DOHH2 (cell line): Measurements from ENCODE around the gene ATP8B4.

Experiments used
- H3F3A ChIP-seq: fragments of 200-600 bp; sonication (generic), shearing (Covaris generic); 2 replicates; pipeline ENCODE4 v1.6.0; 2016; ENCODE audit warnings: antibody characterized with exemption, mild to moderate bottlenecking; ENCODE audit not compliant: control insufficient read depth, insufficient read depth
- H3K27ac ChIP-seq: fragments of 200-600 bp; sonication (generic); 2 replicates; pipeline ENCODE4 v1.5.1; 2014; ENCODE audit warnings: low read depth, mild to moderate bottlenecking, low read length, moderate library complexity
- H3K27me3 ChIP-seq: fragments of 200-600 bp; sonication (generic); 2 replicates; pipeline ENCODE4 v1.6.1; 2014; ENCODE audit warnings: mild to moderate bottlenecking, low read length, mixed read lengths; ENCODE audit not compliant: control insufficient read depth
- H3K36me3 ChIP-seq: fragments of 200-600 bp; sonication (generic); 2 replicates; pipeline ENCODE4 v1.6.1; 2014; ENCODE audit warnings: mild to moderate bottlenecking, low read length, moderate library complexity, mixed read lengths; ENCODE audit not compliant: control insufficient read depth
- H3K4me1 ChIP-seq: fragments of 200-600 bp; sonication (generic); 2 replicates; pipeline ENCODE4 v1.6.1; 2014; ENCODE audit warnings: mild to moderate bottlenecking, low read length, mixed read lengths; ENCODE audit not compliant: control insufficient read depth
- H3K4me2 ChIP-seq: fragments of 200-600 bp; sonication (generic); 2 replicates; pipeline ENCODE4 v1.6.0; 2014; ENCODE audit warnings: mild to moderate bottlenecking, low read length, moderate library complexity
- H3K4me3 ChIP-seq: fragments of 200-600 bp; sonication (generic); 2 replicates; pipeline ENCODE4 v1.5.1; 2014; ENCODE audit warnings: mild to moderate bottlenecking, low read length, mixed read lengths
- H3K79me2 ChIP-seq: fragments of 200-600 bp; sonication (generic); 2 replicates; pipeline ENCODE4 v1.6.1; 2014; ENCODE audit warnings: mild to moderate bottlenecking, low read length, mixed read lengths; ENCODE audit not compliant: control insufficient read depth
- H3K9me2 ChIP-seq: fragments of 200-600 bp; sonication (generic); replicated peaks from 2 replicates; pipeline ENCODE4 v1.6.1; 2014; ENCODE audit warnings: mild to moderate bottlenecking, low read length, mixed read lengths; ENCODE audit not compliant: control insufficient read depth
- H3K9me3 ChIP-seq: fragments of 200-600 bp; sonication (generic); 2 replicates; pipeline ENCODE4 v1.6.1; 2014; ENCODE audit warnings: antibody characterized with exemption, low read length, mixed read lengths; ENCODE audit not compliant: control insufficient read depth, insufficient read depth
- H4K20me1 ChIP-seq: fragments of 200-600 bp; sonication (generic); 2 replicates; pipeline ENCODE4 v1.6.0; 2014; ENCODE audit warnings: low read depth, mild to moderate bottlenecking, antibody characterized with exemption, low read length, moderate library complexity; ENCODE audit not compliant: control insufficient read depth, insufficient read depth
- EZH2phosphoT487 ChIP-seq: fragments of 200-600 bp; sonication (generic); IDR thresholded peaks from 2 replicates; pipeline ENCODE4 v1.6.1; 2017; ENCODE audit warnings: borderline replicate concordance, mild to moderate bottlenecking, antibody characterized with exemption, low read length, moderate library complexity, mixed read lengths
- TF ChIP-seq, protein P1 (sequence below): fragments of 200-600 bp; sonication (generic); IDR thresholded peaks from one replicate; pipeline ENCODE4 v1.5.1; 2014; ENCODE audit warnings: antibody characterized with exemption, mild to moderate bottlenecking, low read depth, low read length; ENCODE audit not compliant: poor library complexity, severe bottlenecking

The ATP8B4 gene

DNA sequence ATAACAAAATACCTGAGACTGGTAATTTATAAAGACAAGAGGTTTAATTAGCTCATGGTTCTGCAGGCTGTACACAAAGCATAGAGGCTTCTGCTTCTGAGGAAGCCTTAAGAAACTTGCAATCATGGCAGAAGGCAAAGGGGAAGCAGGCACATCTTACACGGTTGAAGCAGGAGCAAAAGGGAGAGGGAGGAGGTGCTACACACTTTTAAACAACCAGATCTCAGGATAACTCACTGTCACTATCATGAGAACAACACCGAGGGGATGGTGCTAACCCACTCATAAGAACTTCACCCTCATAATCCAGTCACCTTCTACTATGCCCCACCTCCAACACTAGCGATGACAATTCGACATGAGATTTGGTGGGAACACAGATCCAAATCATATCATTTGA lies 54.4 kb downstream of the ATP8B4 start:
- peaks cover 16% of the 10 kb centered on the region for H3K27me3 ChIP-seq
- H3K9me2 ChIP-seq, result no peaks in the 10 kb centered on the region
- TF ChIP-seq, protein P1, sequence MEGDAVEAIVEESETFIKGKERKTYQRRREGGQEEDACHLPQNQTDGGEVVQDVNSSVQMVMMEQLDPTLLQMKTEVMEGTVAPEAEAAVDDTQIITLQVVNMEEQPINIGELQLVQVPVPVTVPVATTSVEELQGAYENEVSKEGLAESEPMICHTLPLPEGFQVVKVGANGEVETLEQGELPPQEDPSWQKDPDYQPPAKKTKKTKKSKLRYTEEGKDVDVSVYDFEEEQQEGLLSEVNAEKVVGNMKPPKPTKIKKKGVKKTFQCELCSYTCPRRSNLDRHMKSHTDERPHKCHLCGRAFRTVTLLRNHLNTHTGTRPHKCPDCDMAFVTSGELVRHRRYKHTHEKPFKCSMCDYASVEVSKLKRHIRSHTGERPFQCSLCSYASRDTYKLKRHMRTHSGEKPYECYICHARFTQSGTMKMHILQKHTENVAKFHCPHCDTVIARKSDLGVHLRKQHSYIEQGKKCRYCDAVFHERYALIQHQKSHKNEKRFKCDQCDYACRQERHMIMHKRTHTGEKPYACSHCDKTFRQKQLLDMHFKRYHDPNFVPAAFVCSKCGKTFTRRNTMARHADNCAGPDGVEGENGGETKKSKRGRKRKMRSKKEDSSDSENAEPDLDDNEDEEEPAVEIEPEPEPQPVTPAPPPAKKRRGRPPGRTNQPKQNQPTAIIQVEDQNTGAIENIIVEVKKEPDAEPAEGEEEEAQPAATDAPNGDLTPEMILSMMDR, result no peak
- TF ChIP-seq EZH2phosphoT487, result no peak
- no peak overlapping the region for H3K27ac ChIP-seq
- no peaks in the 10 kb centered on the region for H3F3A ChIP-seq
- no peak overlapping the region for H3K4me3 ChIP-seq
- H4K20me1 ChIP-seq, result no peaks in the 10 kb centered on the region
- no peaks in the 10 kb centered on the region for H3K9me3 ChIP-seq
- H3K79me2 ChIP-seq, result no peaks in the 10 kb centered on the region
- H3K4me1 ChIP-seq, result no peaks in the 10 kb centered on the region
- no peaks in the 10 kb centered on the region for H3K36me3 ChIP-seq
- no peak overlapping the region for H3K4me2 ChIP-seq

DNA sequence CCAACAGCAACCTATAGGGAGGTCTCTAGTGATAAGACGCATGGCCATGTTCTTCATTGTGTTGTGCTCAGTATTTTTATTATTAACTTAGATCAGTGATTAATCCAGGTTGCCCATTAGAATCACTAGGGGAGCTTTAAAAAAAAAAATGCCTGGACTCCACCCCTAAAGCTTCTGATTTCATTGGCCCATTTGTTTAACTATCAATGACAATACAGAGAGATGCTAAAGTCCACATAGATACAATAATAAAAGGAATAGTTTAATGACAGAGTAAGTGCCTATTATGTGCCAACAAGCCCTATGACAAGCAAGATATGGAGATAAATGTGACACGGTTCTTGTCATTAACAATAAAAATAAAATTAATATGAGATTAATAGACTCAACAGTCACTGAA lies 55.8 kb downstream of the ATP8B4 start:
- Histone ChIP-seq H3K79me2 (no peaks in the 10 kb centered on the region), H3K4me3 (no peak overlapping the region), H4K20me1 (no peaks in the 10 kb centered on the region), H3K27me3 (peaks cover 16% of the 10 kb centered on the region), H3K4me2 (no peak overlapping the region), H3F3A (no peaks in the 10 kb centered on the region), H3K9me2 (no peaks in the 10 kb centered on the region), H3K4me1 (no peaks in the 10 kb centered on the region), H3K27ac (no peak overlapping the region), H3K36me3 (no peaks in the 10 kb centered on the region), H3K9me3 (no peaks in the 10 kb centered on the region)
- TF ChIP-seq, protein P1, result no peak
- no peak for TF ChIP-seq EZH2phosphoT487

DNA sequence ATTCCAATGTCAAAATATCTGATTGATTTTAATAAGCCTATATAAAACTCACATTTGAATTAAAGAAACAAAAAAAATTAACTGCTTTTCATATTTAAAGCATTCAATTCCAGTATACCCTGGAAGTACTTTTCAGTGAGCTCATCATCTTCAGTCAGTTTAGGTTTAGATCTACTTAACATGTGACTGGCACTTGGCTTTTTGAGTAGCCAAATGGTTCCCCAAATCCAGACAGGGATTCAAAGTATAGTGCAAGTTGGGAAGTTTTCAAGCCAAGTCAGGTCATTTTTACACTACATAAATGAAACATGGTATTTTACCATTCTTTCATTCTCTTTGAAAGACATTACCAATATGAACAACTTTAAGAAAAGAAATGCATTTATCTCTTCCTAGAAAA lies 57.5 kb downstream of the ATP8B4 start:
- no peaks in the 10 kb centered on the region for H3K79me2 ChIP-seq
- H3K9me3 ChIP-seq, result no peaks in the 10 kb centered on the region
- H3K36me3 ChIP-seq, result no peaks in the 10 kb centered on the region
- no peak overlapping the region for H3K4me2 ChIP-seq
- TF ChIP-seq, protein P1, result no peak
- no peak for TF ChIP-seq EZH2phosphoT487
- no peak overlapping the region for H3K4me3 ChIP-seq
- H3K9me2 ChIP-seq, result no peaks in the 10 kb centered on the region
- H4K20me1 ChIP-seq, result no peaks in the 10 kb centered on the region
- no peaks in the 10 kb centered on the region for H3K4me1 ChIP-seq
- H3K27me3 ChIP-seq, result peaks cover 16% of the 10 kb centered on the region
- no peaks in the 10 kb centered on the region for H3F3A ChIP-seq
- no peak overlapping the region for H3K27ac ChIP-seq

DNA sequence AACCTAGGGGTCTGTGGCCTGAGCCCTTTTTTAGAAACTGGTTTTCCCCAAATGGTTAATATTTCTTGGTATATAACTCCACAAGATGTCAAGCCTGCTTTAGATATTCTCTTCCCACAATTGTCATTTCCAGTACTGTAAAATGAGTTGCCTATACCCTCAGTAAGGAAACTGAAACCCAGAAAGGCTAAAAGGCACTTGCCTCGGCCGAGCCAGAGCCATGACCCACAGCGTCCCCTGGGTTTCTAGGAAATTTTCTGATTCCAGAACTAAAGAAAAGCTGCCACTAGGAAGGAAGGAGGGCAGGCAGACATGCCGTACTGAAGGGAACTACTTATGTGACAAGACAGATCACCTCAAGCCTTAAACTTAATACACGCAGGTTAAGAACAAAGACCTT lies 59.1 kb downstream of the ATP8B4 start:
- Histone ChIP-seq H3K27ac (no peak overlapping the region), H3K9me3 (no peaks in the 10 kb centered on the region), H3K4me3 (no peak overlapping the region), H3K4me1 (no peaks in the 10 kb centered on the region), H3K79me2 (no peaks in the 10 kb centered on the region), H3K4me2 (no peak overlapping the region), H4K20me1 (no peaks in the 10 kb centered on the region), H3K9me2 (no peaks in the 10 kb centered on the region), H3K36me3 (no peaks in the 10 kb centered on the region), H3K27me3 (peaks cover 11% of the 10 kb centered on the region), H3F3A (no peaks in the 10 kb centered on the region)
- no peak for TF ChIP-seq EZH2phosphoT487
- TF ChIP-seq, protein P1, result no peak
